ENCODE measurements around the gene NDUFAF5. TPM values are rescaled to one million over a fixed set of nuclear protein-coding genes. Genes with fewer than 3 reads are reported as not detected.

The NDUFAF5 gene
- total RNA-seq, 1 experiment from 2014 or later = 44.1 TPM

DNA sequence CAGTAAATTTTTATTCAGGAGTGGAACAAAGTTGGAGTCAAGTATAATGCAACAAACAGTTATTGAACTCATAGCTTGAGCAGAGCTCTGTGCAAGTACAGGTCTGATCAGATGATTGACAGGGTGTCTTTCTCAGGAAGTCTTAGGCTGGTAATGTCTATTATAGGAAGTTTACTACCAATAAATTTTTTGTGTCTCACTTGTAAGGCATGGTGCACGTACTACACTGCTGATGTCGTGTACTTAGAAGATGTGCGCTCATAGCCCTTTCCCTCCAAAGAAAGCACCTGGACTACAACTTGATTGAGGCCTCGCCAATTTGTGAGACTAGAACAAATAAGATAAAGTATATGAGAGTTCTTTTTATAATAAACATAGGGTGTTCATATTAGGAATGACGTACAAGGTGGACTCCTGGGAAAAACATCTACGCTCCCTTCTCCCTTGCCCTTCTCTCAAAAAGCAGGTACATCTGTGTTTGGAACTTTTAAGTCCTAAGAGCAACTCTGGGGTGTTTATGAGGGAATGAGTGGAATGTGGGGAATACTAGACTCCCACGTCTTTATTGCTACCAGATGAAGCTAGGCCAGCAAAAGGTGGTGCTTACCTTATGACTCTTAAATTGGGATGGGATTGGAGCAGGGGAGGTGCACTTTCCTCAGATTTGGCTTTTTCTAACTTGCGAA lies 1.5 kb downstream of the NDUFAF5 start:
- ChIA-PET CTCF (interaction anchor here (0.6 to 4.0 kb wide), 12 partner anchors 9 to 759 kb away, joined by 3 to 31 read pairs (median 4); partner anchors contain the start of gene TASP1), POLR2A (interaction anchor here (0.6 to 4.0 kb wide), 13 partner anchors 12 to 779 kb away, joined by 3 to 121 read pairs (median 4); partner anchors contain the start of genes MACROD2, SPTLC3 and TASP1)
- peak overlapping the region; percentile 99 for H3K27ac Mint-ChIP-seq (ENCODE audit: low read depth, unreplicated experiment)
- H3K4me1 Mint-ChIP-seq (ENCODE audit: insufficient read depth, unreplicated experiment) = peaks cover 37% of the 10 kb centered on the region
- H3K4me3 Mint-ChIP-seq (ENCODE audit: unreplicated experiment) = peak overlapping the region; percentile 87
- TF ChIP-seq, protein P1, sequence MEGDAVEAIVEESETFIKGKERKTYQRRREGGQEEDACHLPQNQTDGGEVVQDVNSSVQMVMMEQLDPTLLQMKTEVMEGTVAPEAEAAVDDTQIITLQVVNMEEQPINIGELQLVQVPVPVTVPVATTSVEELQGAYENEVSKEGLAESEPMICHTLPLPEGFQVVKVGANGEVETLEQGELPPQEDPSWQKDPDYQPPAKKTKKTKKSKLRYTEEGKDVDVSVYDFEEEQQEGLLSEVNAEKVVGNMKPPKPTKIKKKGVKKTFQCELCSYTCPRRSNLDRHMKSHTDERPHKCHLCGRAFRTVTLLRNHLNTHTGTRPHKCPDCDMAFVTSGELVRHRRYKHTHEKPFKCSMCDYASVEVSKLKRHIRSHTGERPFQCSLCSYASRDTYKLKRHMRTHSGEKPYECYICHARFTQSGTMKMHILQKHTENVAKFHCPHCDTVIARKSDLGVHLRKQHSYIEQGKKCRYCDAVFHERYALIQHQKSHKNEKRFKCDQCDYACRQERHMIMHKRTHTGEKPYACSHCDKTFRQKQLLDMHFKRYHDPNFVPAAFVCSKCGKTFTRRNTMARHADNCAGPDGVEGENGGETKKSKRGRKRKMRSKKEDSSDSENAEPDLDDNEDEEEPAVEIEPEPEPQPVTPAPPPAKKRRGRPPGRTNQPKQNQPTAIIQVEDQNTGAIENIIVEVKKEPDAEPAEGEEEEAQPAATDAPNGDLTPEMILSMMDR (IDR thresholded peaks at IDR 0.05; ENCODE audit: unreplicated experiment) = no peak
- DNase-seq (ENCODE audit: unreplicated experiment) = peak; percentile 5
- no peaks in the 10 kb centered on the region for H3K27me3 Mint-ChIP-seq (ENCODE audit: insufficient read depth, unreplicated experiment)
- intact Hi-C loops (cut with micrococcal nuclease) = no loop called here
- H3K9me3 Mint-ChIP-seq (ENCODE audit: unreplicated experiment) = no peaks in the 10 kb centered on the region
- H3K36me3 Mint-ChIP-seq (ENCODE audit: insufficient read depth, unreplicated experiment) = peaks cover 64% of the 10 kb centered on the region
- no TSS peak for BruUV-seq (replicated peaks)

DNA sequence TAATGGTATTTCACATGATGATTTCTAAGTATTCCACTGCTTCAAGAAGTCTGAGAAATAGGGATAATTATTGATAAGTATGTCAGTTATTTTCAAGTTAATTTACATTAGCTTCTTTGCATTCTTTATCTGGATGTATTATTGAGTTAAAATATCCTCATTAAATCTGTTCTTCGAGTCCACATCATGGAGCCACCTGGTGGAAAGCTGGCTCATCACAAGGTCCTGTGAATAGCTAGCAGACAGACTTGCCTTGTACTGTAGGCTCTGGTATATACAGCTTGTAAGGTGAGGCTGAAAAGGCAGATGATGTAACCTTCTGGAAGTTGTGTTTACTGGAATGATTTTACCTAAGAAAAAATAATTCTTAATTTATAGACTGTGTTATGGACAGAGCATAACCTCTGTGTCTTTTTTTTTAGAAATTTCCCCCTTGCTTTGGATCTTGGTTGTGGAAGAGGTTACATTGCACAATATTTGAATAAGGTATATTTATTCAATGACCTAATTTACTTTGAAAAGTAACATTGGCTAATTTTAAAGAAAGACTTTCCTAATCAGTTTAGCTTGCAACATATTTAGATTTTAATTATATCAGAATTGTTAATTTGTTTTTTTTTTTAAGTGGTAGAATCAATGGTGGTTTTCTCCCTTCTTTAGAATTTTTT lies 3.5 kb downstream of the NDUFAF5 start:
- Mint-ChIP-seq H3K36me3 (ENCODE audit: insufficient read depth, unreplicated experiment) (peaks cover 56% of the 10 kb centered on the region), H3K27me3 (ENCODE audit: insufficient read depth, unreplicated experiment) (no peaks in the 10 kb centered on the region), H3K27ac (ENCODE audit: low read depth, unreplicated experiment) (peak overlapping the region; percentile 36), H3K9me3 (ENCODE audit: unreplicated experiment) (no peaks in the 10 kb centered on the region), H3K4me1 (ENCODE audit: insufficient read depth, unreplicated experiment) (peaks cover 31% of the 10 kb centered on the region), H3K4me3 (ENCODE audit: unreplicated experiment) (peak overlapping the region; percentile 22)
- ChIA-PET CTCF (interaction anchor here (0.5 to 2.7 kb wide), 31 partner anchors 10 to 864 kb away, joined by 3 to 48 read pairs (median 4); partner anchors contain the start of gene ISM1), POLR2A (interaction anchor here (0.9 to 2.6 kb wide), 4 partner anchors 9 to 720 kb away, joined by 3 to 40 read pairs (median 5); no protein-coding TSS in a partner anchor)
- BruUV-seq (replicated peaks) = no TSS peak
- intact Hi-C loops (cut with micrococcal nuclease) = no loop called here
- TF ChIP-seq, protein P1 (IDR thresholded peaks at IDR 0.05; ENCODE audit: unreplicated experiment) = peak; percentile 42
- DNase-seq (ENCODE audit: unreplicated experiment) = peak; percentile 73

DNA sequence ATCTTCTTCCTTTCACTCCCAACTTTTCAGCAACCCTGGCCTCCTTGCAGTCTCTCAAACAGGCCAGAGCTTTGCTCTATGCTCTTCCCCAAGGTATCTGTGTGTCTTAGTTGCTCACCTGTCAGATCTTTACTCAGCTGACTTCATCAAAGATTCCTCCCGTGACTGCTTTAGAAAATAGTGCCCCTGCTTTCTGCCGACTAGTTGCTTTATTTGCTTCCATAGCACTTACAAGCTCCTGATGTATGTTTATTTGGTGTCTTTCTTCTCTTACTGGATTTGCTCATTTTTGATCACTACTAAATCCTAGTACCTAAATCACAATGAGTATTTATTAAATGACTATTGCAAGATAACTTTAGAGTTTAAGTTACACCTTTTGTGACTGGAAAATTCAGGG lies 5.9 kb downstream of the NDUFAF5 start:
- Mint-ChIP-seq H3K9me3 (ENCODE audit: unreplicated experiment) (no peaks in the 10 kb centered on the region), H3K27ac (ENCODE audit: low read depth, unreplicated experiment) (peak overlapping the region; percentile 1), H3K27me3 (ENCODE audit: insufficient read depth, unreplicated experiment) (no peaks in the 10 kb centered on the region), H3K36me3 (ENCODE audit: insufficient read depth, unreplicated experiment) (peaks cover 71% of the 10 kb centered on the region), H3K4me3 (ENCODE audit: unreplicated experiment) (no peak overlapping the region), H3K4me1 (ENCODE audit: insufficient read depth, unreplicated experiment) (peaks cover 31% of the 10 kb centered on the region)
- DNase-seq (ENCODE audit: unreplicated experiment) = no peak
- TF ChIP-seq, protein P1 (IDR thresholded peaks at IDR 0.05; ENCODE audit: unreplicated experiment) = no peak
- ChIA-PET CTCF (interaction anchor here (0.6 to 3.3 kb wide), 3 partner anchors 29 to 1108 kb away, joined by 3 to 14 read pairs (median 3); no protein-coding TSS in a partner anchor), POLR2A (interaction anchor here (0.9 to 1.3 kb wide), 2 partner anchors 8 to 10 kb away, joined by 3 read pairs; no protein-coding TSS in a partner anchor)
- intact Hi-C loops (cut with micrococcal nuclease) = no loop called here
- BruUV-seq (replicated peaks) = no TSS peak
